Measurements from ENCODE around the gene ANKS1B.

GRCh38 chr12:99658671-99659349 lies 325.9 kb downstream of the ANKS1B start:
- TF ChIP-seq SUZ12 (IDR thresholded peaks at IDR 0.05; ENCODE audit: extremely low read depth, insufficient read depth, insufficient read length): no peak
- TF ChIP-seq ZNF274 (IDR thresholded peaks at IDR 0.05; ENCODE audit: low read depth, low read length): no peak
